ENCODE measurements around the gene TMX4. TPM values are rescaled to one million over a fixed set of nuclear protein-coding genes. Genes with fewer than 3 reads are reported as not detected.

The TMX4 gene
- total RNA-seq, 1 experiment from 2014 or later: 47.4 TPM

DNA sequence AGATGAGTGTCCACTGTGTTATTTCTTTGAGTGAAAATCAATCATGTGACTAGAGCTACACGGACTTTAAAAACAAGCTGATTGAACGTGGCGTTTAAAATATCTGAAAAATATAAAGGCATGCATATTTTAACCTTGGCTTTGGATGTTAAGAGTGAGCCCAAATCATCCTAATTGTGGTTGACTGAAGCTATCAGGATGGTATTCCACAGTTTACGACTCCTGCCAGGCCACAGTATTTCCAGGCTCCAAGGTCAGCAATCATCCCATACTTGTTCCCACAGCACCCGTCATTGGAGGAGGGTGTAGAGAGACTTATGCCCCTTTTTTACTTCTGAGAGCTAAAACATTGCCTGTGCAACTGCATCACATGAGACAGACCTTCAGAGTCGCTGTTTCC lies 43.2 kb upstream of the TMX4 start:
- Mint-ChIP-seq H3K4me1 (ENCODE audit: insufficient read depth, unreplicated experiment) (no peaks in the 10 kb centered on the region), H3K27me3 (ENCODE audit: insufficient read depth, unreplicated experiment) (no peaks in the 10 kb centered on the region), H3K4me3 (ENCODE audit: unreplicated experiment) (no peak overlapping the region), H3K27ac (ENCODE audit: low read depth, unreplicated experiment) (no peak overlapping the region), H3K36me3 (ENCODE audit: insufficient read depth, unreplicated experiment) (no peaks in the 10 kb centered on the region), H3K9me3 (ENCODE audit: unreplicated experiment) (no peaks in the 10 kb centered on the region)
- ChIA-PET POLR2A (interaction anchor here (1.4 kb wide), 1 partner anchor 10 kb away, joined by 3 read pairs; no protein-coding TSS in a partner anchor), CTCF (interaction anchor here (1.3 to 3.6 kb wide), 2 partner anchors 17 to 19 kb away, joined by 5 to 16 read pairs; no protein-coding TSS in a partner anchor)
- intact Hi-C loops (cut with micrococcal nuclease): no loop called here
- no peak for TF ChIP-seq CTCF (IDR thresholded peaks at IDR 0.05; ENCODE audit: unreplicated experiment)
- no peak for DNase-seq (ENCODE audit: unreplicated experiment)
- BruUV-seq (replicated peaks): no TSS peak

DNA sequence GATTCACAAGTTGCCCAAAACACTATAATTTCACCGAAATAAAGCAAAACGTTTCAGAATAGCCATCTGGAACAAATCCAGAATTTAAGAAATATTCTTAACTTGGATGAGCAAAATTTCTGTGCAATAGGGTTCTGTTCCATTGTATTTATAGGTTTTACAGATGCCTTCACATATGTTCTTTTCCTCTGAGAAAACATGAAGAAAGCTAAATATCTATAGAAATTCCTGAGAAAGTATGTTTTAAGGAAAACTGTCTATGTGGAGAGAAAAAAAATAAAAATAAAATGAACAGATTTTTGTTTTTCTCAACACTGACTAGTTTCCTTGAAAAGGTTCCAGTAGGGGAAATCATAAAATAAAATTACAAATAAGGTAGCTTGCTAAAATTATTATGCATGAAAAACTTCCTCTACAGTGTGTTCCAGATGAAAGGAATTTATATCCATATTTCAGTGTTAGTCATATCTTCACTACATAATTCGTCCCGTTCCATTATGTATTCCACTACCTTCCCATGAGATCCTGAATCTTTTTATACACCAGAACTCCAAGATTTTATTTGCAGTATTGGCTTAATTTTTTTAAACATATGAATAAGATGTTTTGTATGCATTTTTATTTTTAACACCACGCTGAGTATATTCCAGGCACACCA lies 42.4 kb upstream of the TMX4 start:
- POLR2A ChIA-PET: no interaction called here

GRCh38 chr20:8060977-8061376 lies 41.4 kb upstream of the TMX4 start:
- no peak for TF ChIP-seq CTCF (IDR thresholded peaks at IDR 0.05; ENCODE audit: unreplicated experiment)
- H3K9me3 Mint-ChIP-seq (ENCODE audit: unreplicated experiment): no peaks in the 10 kb centered on the region
- no peaks in the 10 kb centered on the region for H3K4me1 Mint-ChIP-seq (ENCODE audit: insufficient read depth, unreplicated experiment)
- POLR2A ChIA-PET: no interaction called here
- H3K36me3 Mint-ChIP-seq (ENCODE audit: insufficient read depth, unreplicated experiment): no peaks in the 10 kb centered on the region
- CTCF ChIA-PET: interaction anchor here (1.4 kb wide), 1 partner anchor 16 kb away, joined by 5 read pairs; no protein-coding TSS in a partner anchor
- H3K4me3 Mint-ChIP-seq (ENCODE audit: unreplicated experiment): no peak overlapping the region
- no TSS peak for BruUV-seq (replicated peaks)
- no peak for DNase-seq (ENCODE audit: unreplicated experiment)
- intact Hi-C loops (cut with micrococcal nuclease): no loop called here
- no peak overlapping the region for H3K27ac Mint-ChIP-seq (ENCODE audit: low read depth, unreplicated experiment)
- no peaks in the 10 kb centered on the region for H3K27me3 Mint-ChIP-seq (ENCODE audit: insufficient read depth, unreplicated experiment)

More for the DNA sequence above, 42.4 kb upstream of the TMX4 start:
- Mint-ChIP-seq H3K4me3 (ENCODE audit: unreplicated experiment) (no peak overlapping the region), H3K27ac (ENCODE audit: low read depth, unreplicated experiment) (no peak overlapping the region), H3K27me3 (ENCODE audit: insufficient read depth, unreplicated experiment) (no peaks in the 10 kb centered on the region), H3K36me3 (ENCODE audit: insufficient read depth, unreplicated experiment) (no peaks in the 10 kb centered on the region), H3K4me1 (ENCODE audit: insufficient read depth, unreplicated experiment) (no peaks in the 10 kb centered on the region), H3K9me3 (ENCODE audit: unreplicated experiment) (no peaks in the 10 kb centered on the region)
- DNase-seq (ENCODE audit: unreplicated experiment): no peak
- TF ChIP-seq CTCF (IDR thresholded peaks at IDR 0.05; ENCODE audit: unreplicated experiment): no peak
- intact Hi-C loops (cut with micrococcal nuclease): no loop called here
- BruUV-seq (replicated peaks): no TSS peak
- CTCF ChIA-PET: interaction anchor here (0.6 to 3.6 kb wide), 3 partner anchors 17 to 554 kb away, joined by 3 to 16 read pairs (median 5); no protein-coding TSS in a partner anchor

- no TSS peak for BruUV-seq (replicated peaks)
- no peak for DNase-seq (ENCODE audit: unreplicated experiment)
- CTCF ChIA-PET: interaction anchor here (0.6 to 1.3 kb wide), 5 partner anchors 13 to 663 kb away, joined by 3 to 5 read pairs (median 3); no protein-coding TSS in a partner anchor
- TF ChIP-seq CTCF (IDR thresholded peaks at IDR 0.05; ENCODE audit: unreplicated experiment): no peak
- Mint-ChIP-seq H3K4me3 (ENCODE audit: unreplicated experiment) (no peak overlapping the region), H3K27ac (ENCODE audit: low read depth, unreplicated experiment) (no peak overlapping the region), H3K27me3 (ENCODE audit: insufficient read depth, unreplicated experiment) (no peaks in the 10 kb centered on the region), H3K4me1 (ENCODE audit: insufficient read depth, unreplicated experiment) (no peaks in the 10 kb centered on the region), H3K36me3 (ENCODE audit: insufficient read depth, unreplicated experiment) (no peaks in the 10 kb centered on the region), H3K9me3 (ENCODE audit: unreplicated experiment) (no peaks in the 10 kb centered on the region)
- intact Hi-C loops (cut with micrococcal nuclease): no loop called here
- POLR2A ChIA-PET: interaction anchor here (0.7 kb wide), 1 partner anchor 15 kb away, joined by 4 read pairs; no protein-coding TSS in a partner anchor
These were observed 38.3 kb upstream of the TMX4 start for GRCh38 chr20:8057871-8058270.

All from MCF 10A (cell line).